Stimulated activated CD8-positive, alpha-beta memory T cell treated with anti-CD3 and anti-CD28 coated beads, Interleukin-4, amount 100 ng/mL, for 1 hour (primary cell): ENCODE results near the gene SNX7.

Experiments used
- DNase-seq, 2 donors: peaks; one replicate each; pipeline ENCODE4 v3.0.0-alpha.2; 2020; ENCODE audit warnings: low read depth in 2 of 2, low spot score in 1 of 2

Gene SNX7

GRCh38 chr1:98696077-98696476 lies 34.6 kb downstream of the SNX7 start:
- no peak for DNase-seq

GRCh38 chr1:98697781-98698180 lies 36.3 kb downstream of the SNX7 start:
- no peak for DNase-seq

- no peak for DNase-seq
These were observed 37.1 kb downstream of the SNX7 start for GRCh38 chr1:98698625-98699024.

GRCh38 chr1:98700228-98700627 lies 38.7 kb downstream of the SNX7 start:
- no peak for DNase-seq

- DNase-seq = no peak
These were observed 41.5 kb downstream of the SNX7 start for GRCh38 chr1:98702976-98703375.

- no peak for DNase-seq
These were observed 43.0 kb downstream of the SNX7 start for GRCh38 chr1:98704474-98704873.

GRCh38 chr1:98704971-98705370 lies 43.5 kb downstream of the SNX7 start:
- no peak for DNase-seq

GRCh38 chr1:98705591-98705990 lies 44.1 kb downstream of the SNX7 start:
- DNase-seq = no peak

- DNase-seq = no peak
These were observed 44.8 kb downstream of the SNX7 start for GRCh38 chr1:98706173-98706843.

- no peak for DNase-seq
These were observed 46.0 kb downstream of the SNX7 start for GRCh38 chr1:98707556-98707955.

- DNase-seq = no peak
These were observed 48.4 kb downstream of the SNX7 start for GRCh38 chr1:98709906-98710305.

GRCh38 chr1:98723574-98723973 lies 62.1 kb downstream of the SNX7 start:
- DNase-seq = no peak

- DNase-seq = no peak
These were observed 71.7 kb downstream of the SNX7 start for GRCh38 chr1:98732985-98733781.

- no peak for DNase-seq
These were observed 72.2 kb downstream of the SNX7 start for GRCh38 chr1:98733782-98734112.

- no peak for DNase-seq
These were observed 74.2 kb downstream of the SNX7 start for GRCh38 chr1:98735756-98736155.

- DNase-seq = no peak
These were observed 76.3 kb downstream of the SNX7 start for GRCh38 chr1:98737835-98738234.

- no peak for DNase-seq
These were observed 78.2 kb downstream of the SNX7 start for GRCh38 chr1:98739762-98740161.

GRCh38 chr1:98741164-98741563 lies 79.6 kb downstream of the SNX7 start:
- DNase-seq = no peak

- DNase-seq = no peak
These were observed 87.7 kb downstream of the SNX7 start for GRCh38 chr1:98749152-98749756.

GRCh38 chr1:98754176-98754575 lies 92.7 kb downstream of the SNX7 start:
- no peak for DNase-seq

- DNase-seq = no peak
These were observed 99.8 kb downstream of the SNX7 start for GRCh38 chr1:98761219-98761865.
